Stimulated activated CD8-positive, alpha-beta memory T cell treated with anti-CD3 and anti-CD28 coated beads, Interleukin-12 subunit alpha, Interleukin-12 subunit beta, amount 100 ng/mL, for 24 hours (primary cell): Measurements from ENCODE around the gene UBAP2.
A peak's percentile ranks its signal among the peaks of the same experiment; 100 is the strongest.
"Not testable (repeated sequence)": the region's sequence is repeated elsewhere in the genome, so short reads cannot be mapped to it uniquely, and the experiment has no call there.

Experiments
- DNase-seq: peaks from one replicate; pipeline ENCODE4 v3.0.0-alpha.2; 2020; ENCODE audit errors: extremely low read depth

UBAP2 gene

DNA sequence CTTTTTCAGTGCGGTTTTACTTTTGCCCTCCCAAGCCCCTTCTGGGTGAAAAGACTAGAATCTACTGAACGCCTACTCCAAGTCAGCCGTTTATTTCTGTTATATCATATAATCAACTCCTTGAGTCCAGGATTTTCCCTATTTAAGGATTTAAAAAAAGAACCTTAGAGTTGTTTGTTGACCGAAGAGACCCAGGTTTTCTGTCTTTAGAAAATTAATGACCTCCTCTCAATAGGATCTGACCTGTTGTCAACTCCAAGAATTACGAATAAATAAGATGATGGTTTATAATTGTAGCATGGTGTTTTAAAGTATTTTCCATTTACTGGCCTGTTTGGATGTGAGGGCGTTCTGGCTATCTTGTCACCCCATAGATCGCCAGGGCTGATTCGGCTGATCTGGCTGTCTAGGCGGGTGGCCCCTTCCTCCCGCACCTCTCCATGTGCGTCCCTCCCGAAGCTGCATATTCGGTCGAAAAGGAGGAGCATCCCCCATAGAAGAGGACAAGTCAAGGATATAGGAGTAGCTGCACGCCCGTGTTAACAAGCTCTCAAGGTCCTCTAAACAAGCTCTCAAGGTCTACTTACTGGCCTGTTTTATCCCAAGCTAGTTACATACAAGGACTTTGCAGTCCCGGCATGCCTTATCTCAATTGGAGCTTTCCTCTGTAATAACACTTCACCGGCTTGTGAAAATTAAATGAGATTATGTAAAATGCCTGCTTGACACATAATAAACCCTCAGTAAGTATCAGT, 1.1 kb upstream of the UBAP2 start:
- no peak for DNase-seq

DNA sequence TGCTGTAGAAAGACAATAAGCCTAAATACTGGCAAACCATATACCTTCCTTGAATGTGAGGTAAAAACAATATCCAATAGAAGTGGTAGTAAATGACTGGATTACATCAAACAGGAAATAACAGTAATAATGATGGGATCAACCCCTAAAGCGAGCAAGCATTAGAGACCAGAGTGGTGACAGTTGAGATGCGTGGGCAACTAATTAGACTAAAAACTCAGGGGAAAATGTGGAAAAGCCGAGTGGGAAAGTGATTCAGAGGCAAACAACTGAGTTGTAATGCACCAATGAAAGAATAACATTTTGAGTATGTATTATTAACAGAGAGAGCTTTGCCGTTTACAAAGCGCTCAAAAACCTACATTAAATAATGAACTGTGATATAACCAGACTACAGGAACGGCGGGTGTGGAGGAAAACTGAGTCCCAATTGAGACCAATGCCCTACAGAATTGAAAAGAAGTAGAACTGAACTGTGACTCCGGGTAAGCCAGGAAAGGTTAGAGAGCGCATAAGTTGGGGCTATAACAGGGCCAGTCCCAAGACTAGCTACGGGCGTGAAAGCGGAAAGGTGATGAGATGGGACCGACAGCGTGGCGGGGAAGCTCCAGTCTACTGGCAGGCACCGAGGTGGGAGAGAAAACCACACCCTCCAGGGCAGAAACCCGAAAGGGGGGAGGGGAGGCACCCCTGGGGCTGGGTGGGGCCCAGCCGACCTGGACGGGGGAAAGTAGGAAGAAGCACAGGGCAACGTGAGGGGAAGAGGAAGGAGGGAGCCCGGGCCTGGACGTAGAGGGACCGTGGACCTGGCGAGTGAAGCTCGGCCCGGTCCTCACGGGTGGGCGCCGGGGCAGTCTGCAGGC, 592 bp downstream of the UBAP2 start:
- peak; percentile 42 for DNase-seq

DNA sequence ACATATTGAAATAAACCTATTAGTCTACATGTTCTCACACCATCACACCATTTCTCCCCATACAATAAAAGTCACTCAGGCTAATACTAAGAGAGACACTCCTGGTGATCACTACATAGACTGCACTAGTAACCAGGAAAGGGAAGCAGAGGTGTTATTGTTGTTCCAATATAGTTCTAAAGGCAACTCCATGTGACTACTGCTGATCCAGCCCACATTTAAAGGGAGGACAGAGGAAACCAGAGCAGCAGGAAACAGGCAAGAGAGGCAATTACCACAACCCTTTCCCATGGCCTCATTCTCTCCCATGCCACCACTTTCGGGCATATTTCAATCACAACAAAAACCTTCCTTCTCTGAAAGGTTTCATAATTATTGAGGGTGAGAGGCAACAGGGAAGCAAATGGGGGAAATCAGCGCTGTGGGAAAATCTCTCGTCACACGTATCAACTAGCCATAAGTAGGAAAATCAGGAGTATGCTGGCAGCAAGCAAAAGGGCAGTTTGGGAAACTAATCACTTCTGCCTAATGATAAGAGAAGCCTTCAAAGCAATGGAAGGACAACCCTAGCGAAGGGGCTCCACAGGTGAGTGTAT, 1.8 kb downstream of the UBAP2 start:
- no peak for DNase-seq

DNA sequence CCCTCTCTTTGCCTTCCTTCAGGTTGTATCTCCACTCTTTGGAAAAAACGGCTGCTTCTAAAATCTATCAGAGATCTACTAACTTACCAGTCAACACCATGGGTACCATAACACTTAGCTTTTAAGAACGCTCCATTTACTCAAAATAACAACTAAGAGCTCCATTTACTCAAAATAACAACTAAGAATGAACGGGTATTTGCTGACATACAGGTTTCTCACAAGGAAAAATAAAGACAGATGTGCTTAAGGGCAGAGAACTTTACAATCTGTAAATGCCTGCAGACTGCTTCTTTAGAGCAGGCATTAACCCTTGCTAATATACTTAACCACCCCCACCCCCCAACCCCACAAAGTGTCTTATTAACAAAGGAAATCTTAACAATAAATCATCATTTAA, 2.8 kb downstream of the UBAP2 start:
- DNase-seq = no peak

DNA sequence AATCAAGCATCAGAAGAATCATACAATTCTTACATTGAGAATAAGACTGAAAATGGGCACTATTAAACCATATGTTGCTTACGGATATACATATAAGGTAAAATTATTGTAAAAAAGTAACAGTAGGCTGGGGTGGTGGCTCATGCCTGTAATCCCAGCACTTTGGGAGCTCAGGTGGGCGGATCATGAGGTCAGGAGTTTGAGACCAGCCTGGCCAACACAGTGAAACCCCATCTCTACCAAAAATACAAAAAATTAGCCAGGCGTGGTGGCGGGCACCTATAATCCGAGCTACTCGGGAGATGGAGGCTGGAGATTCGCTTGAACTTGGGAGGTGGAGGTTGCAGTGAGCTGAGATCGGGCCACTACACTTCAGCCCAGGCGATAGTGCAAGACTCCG, 6.6 kb downstream of the UBAP2 start:
- not testable (repeated sequence) for DNase-seq

DNA sequence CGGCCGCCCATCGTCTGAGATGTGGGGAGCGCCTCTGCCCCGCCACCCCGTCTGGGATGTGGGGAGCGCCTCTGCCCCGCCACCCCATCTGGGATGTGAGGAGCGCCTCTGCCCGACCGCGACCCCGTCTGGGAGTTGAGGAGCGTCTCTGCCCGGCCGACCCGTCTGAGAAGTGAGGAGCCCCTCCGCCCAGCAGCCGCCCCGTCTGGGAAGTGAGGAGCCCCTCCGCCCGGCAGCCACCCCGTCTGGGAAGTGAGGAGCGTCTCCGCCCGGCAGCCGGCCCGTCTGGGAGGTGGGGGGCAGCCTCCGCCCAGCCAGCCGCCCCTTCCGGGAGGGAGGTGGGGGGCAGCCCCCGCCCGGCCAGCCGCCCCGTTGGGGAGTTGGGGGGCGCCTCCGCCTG, 9.8 kb downstream of the UBAP2 start:
- DNase-seq = not testable (repeated sequence)

DNA sequence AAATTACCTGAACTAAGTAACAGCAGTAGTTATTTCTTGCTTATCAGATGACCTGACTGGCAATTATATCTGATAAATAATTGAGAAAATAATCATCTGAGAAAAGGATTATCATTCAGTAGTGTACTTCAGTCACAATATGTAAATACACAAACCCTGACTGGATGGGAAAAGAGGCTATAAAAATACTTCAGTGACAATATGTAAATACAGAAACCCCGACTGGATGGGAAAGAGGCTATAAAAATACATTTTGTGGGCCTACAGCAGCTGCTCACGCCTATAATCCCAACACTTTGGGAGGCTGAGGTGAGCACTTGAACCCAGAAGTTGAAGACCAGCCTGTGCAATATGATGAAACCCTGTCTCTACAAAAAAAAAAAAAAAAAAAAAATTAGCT, 11.1 kb downstream of the UBAP2 start:
- no peak for DNase-seq

- DNase-seq = no peak
Observed at GRCh38 chr9:34036625-34037024, 12.1 kb downstream of the UBAP2 start.

DNA sequence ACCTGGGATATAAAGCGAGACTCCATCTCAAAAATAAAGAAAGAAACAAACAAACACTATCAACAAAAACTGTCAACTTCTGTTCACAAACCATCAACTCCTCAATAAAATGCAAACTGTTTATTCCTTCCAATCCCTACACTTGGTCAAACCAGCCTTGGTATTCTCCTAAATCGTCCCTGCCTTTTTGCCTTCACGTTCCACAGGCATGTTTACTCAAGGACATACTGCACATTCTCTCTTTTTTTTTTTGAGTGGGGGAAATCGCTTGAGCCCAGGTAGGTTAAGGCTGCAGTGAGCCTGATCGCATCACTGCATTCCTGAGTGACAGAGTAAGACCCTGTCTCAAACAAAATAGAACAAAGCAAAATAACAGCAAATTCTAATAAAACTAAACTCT, 13.0 kb downstream of the UBAP2 start:
- no peak for DNase-seq

DNA sequence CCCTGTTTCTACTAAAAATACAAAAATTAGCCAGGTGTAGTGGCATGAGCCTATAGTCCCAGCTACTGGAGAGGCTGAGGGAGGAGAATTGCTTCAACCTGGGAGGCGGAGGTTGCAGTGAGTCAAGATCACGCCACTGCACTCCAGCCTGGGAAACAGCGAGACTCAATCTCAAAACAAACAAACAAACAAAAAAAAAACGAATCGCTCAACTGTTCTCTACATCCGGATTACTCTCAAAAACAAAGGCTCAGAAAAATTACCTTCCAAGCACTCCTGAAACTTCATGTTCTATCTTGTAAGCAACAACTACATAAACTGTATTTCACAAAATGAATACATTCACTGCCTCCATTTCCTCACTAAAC, 14.0 kb downstream of the UBAP2 start:
- no peak for DNase-seq

- DNase-seq = no peak
Observed at GRCh38 chr9:34032631-34033030, 16.1 kb downstream of the UBAP2 start.

- no peak for DNase-seq
Observed at GRCh38 chr9:34027845-34028574, 20.7 kb downstream of the UBAP2 start.

DNA sequence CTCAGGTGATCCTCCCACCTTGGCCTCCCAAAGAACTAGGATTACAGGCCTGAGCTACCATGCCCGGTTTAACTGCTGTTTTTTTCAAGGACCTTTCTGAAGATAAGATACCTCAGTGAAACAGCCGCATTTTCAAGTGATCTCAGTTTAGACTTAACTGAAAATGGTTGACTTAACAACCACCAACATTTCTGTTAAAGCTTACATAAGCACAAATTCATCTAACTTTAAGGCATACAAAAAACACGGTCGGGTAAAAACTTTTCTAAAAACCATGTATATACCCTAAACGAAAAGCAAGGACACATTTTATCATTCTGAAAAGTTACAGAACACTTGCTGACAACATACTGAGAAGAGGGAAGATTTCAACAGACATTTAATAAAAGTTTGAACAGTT, 22.9 kb downstream of the UBAP2 start:
- no peak for DNase-seq

- DNase-seq = no peak
Observed at GRCh38 chr9:34025062-34025461, 23.6 kb downstream of the UBAP2 start.

DNA sequence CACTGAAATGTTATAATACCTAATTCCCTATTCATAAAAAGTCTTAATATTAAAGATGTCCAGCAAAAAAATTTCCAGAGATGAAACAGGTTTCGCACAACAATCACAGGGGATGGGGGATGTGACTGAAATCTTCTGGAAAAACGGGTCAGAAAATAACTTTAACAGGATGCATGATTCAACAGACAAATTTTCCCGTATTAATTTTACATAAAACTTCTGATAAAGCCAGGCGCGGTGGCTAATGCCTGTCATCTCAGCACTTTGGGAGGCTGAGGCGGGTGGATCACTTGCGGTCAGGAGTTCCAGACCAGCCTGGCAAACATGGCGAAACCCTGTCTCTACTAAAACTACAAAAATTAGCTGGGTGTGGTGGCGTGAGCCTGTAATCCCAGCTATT, 24.2 kb downstream of the UBAP2 start:
- not testable (repeated sequence) for DNase-seq

GRCh38 chr9:34016149-34016548, 32.5 kb downstream of the UBAP2 start:
- DNase-seq = no peak

DNA sequence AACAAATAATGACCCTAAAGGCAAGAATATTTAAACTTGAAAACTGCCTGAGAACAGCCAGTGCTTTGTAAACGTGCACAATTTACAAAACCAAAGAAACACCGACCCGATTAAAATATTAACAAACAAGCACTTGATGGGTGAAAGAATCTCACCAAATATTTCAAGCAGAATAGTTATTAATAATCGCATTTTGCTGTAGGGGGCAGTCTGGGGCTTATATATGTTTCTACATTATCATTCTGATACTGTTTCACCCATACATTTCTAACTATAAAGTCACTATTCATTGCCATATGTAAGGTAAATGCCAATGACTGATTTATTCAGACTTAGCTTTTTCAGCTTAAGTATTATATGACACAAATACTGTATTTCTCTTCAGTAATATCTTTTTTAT, 37.7 kb downstream of the UBAP2 start:
- no peak for DNase-seq

GRCh38 chr9:34001951-34002350, 46.7 kb downstream of the UBAP2 start:
- no peak for DNase-seq

DNA sequence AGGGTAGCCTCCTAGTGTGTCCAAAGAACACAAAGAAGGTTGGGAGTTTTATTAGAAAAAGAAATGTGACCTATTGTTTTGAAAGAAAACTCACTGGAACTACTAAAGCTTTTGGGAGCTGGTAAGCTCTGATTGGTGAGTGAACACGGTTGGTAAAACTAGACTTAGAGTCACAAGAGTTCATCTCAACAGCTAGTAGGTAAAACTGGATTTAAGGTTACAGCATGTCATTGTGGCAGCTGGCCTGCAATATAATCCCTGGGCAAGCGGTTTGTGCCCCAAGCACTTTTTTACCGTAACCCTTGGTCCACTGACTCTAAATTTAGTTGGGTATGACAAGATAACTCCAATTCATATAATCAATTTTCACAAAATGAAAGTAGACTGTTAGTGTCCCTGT, 47.4 kb downstream of the UBAP2 start:
- DNase-seq = no peak

DNA sequence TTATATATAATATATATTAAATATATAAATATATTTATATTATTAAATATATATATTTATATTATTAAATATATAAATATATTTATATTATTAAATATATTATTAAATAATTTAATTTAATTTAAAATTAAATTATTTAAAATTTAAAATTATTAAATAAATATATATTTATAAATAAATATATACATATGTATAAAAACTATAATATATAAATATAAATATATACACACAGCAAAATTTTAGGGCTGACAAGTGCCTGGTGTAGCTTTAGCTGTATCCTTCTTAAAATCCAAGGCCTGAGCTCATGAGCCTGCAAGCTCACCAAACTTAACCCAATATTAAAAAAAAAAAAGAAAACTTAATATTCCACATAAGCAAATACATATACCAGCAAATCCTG, 53.2 kb downstream of the UBAP2 start:
- DNase-seq = no peak

DNA sequence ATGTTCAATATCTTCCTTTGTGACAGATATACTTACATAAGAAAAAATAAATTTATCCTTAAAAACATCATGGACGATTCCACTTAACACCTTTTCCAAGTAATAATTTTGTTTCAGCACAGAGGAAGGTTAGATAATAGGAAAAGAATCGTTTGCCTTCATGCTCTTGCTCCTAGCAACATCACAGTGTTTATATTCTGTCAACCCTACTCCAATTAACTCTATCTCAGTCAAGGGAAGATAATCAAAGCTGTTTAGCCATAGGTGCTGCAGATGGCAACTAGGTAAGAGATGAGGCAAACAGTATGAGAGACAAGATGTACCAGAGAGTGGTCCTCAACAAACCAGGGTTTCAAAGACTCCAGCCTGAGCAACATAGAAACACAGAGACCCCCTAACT, 55.6 kb downstream of the UBAP2 start:
- no peak for DNase-seq

- no peak for DNase-seq
Observed at GRCh38 chr9:33992632-33993031, 56.1 kb downstream of the UBAP2 start.
